ENCODE data around the gene TNFRSF25.

GRCh38 chr1:6438047-6438525 lies 27.9 kb downstream of the TNFRSF25 start:
- TF ChIP-seq, protein P1, sequence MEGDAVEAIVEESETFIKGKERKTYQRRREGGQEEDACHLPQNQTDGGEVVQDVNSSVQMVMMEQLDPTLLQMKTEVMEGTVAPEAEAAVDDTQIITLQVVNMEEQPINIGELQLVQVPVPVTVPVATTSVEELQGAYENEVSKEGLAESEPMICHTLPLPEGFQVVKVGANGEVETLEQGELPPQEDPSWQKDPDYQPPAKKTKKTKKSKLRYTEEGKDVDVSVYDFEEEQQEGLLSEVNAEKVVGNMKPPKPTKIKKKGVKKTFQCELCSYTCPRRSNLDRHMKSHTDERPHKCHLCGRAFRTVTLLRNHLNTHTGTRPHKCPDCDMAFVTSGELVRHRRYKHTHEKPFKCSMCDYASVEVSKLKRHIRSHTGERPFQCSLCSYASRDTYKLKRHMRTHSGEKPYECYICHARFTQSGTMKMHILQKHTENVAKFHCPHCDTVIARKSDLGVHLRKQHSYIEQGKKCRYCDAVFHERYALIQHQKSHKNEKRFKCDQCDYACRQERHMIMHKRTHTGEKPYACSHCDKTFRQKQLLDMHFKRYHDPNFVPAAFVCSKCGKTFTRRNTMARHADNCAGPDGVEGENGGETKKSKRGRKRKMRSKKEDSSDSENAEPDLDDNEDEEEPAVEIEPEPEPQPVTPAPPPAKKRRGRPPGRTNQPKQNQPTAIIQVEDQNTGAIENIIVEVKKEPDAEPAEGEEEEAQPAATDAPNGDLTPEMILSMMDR (IDR thresholded peaks at IDR 0.05) = peak; percentile 99
- no peak for TF ChIP-seq USF1 (CRISPR knock-in tag; IDR thresholded peaks at IDR 0.05)
- no peak for TF ChIP-seq CREB1 (CRISPR knock-in tag; IDR thresholded peaks at IDR 0.05)
- TF ChIP-seq ZNF138 (CRISPR knock-in tag; conservative IDR thresholded peaks at IDR 0.05) = no peak
- TF ChIP-seq, protein P2, sequence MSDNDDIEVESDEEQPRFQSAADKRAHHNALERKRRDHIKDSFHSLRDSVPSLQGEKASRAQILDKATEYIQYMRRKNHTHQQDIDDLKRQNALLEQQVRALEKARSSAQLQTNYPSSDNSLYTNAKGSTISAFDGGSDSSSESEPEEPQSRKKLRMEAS (CRISPR knock-in tag; IDR thresholded peaks at IDR 0.05) = no peak
- no peak for TF ChIP-seq ZNF263 (CRISPR knock-in tag; IDR thresholded peaks at IDR 0.05; ENCODE audit: low read depth)
- TF ChIP-seq ATF2 (CRISPR knock-in tag; IDR thresholded peaks at IDR 0.05; ENCODE audit: borderline replicate concordance, low read depth) = no peak
- no peak for TF ChIP-seq FOXP4 (CRISPR knock-in tag; IDR thresholded peaks at IDR 0.05)
- TF ChIP-seq, protein P3, sequence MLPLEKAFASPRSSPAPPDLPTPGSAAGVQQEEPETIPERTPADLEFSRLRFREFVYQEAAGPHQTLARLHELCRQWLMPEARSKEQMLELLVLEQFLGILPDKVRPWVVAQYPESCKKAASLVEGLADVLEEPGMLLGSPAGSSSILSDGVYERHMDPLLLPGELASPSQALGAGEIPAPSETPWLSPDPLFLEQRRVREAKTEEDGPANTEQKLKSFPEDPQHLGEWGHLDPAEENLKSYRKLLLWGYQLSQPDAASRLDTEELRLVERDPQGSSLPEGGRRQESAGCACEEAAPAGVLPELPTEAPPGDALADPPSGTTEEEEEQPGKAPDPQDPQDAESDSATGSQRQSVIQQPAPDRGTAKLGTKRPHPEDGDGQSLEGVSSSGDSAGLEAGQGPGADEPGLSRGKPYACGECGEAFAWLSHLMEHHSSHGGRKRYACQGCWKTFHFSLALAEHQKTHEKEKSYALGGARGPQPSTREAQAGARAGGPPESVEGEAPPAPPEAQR (CRISPR knock-in tag; IDR thresholded peaks at IDR 0.05) = no peak
- TF ChIP-seq, protein P4, sequence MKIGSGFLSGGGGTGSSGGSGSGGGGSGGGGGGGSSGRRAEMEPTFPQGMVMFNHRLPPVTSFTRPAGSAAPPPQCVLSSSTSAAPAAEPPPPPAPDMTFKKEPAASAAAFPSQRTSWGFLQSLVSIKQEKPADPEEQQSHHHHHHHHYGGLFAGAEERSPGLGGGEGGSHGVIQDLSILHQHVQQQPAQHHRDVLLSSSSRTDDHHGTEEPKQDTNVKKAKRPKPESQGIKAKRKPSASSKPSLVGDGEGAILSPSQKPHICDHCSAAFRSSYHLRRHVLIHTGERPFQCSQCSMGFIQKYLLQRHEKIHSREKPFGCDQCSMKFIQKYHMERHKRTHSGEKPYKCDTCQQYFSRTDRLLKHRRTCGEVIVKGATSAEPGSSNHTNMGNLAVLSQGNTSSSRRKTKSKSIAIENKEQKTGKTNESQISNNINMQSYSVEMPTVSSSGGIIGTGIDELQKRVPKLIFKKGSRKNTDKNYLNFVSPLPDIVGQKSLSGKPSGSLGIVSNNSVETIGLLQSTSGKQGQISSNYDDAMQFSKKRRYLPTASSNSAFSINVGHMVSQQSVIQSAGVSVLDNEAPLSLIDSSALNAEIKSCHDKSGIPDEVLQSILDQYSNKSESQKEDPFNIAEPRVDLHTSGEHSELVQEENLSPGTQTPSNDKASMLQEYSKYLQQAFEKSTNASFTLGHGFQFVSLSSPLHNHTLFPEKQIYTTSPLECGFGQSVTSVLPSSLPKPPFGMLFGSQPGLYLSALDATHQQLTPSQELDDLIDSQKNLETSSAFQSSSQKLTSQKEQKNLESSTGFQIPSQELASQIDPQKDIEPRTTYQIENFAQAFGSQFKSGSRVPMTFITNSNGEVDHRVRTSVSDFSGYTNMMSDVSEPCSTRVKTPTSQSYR (CRISPR knock-in tag; IDR thresholded peaks at IDR 0.05) = no peak
- no peak for TF ChIP-seq SP1 (CRISPR knock-in tag; conservative IDR thresholded peaks at IDR 0.05)
- TF ChIP-seq CREM (CRISPR knock-in tag; IDR thresholded peaks at IDR 0.05) = no peak
- TF ChIP-seq ELF4 (CRISPR knock-in tag; IDR thresholded peaks at IDR 0.05; ENCODE audit: low read depth) = no peak
- no peak for TF ChIP-seq USF2 (CRISPR knock-in tag; IDR thresholded peaks at IDR 0.05)
